Osteoblast (primary cell): Measurements from ENCODE around the gene DEF6. TPM values are rescaled to one million over a fixed set of nuclear protein-coding genes. Genes with fewer than 3 reads are reported as not detected.
A peak's percentile ranks its signal among the peaks of the same experiment; 100 is the strongest.

Source experiments
- DNase-seq: peaks from one replicate; pipeline ENCODE4 v3.0.0; 2011; ENCODE audit warnings: low spot score, mixed read lengths; ENCODE audit not compliant: insufficient read length; ENCODE audit errors: missing footprints
- H2AFZ ChIP-seq: 2 replicates; pipeline ENCODE4 v1.6.0; 2011; ENCODE audit warnings: mild to moderate bottlenecking, low read length
- H3K27ac ChIP-seq: 2 replicates; pipeline ENCODE4 v1.5.1; 2011; ENCODE audit warnings: mild to moderate bottlenecking, low read depth, low read length, moderate library complexity
- H3K27me3 ChIP-seq: 2 replicates; pipeline ENCODE4 v1.6.0; 2012; ENCODE audit warnings: mild to moderate bottlenecking, control low read depth, inconsistent platforms, low read length, moderate library complexity; ENCODE audit not compliant: insufficient read depth
- H3K36me3 ChIP-seq: 2 replicates; pipeline ENCODE4 v1.5.1; 2011; ENCODE audit warnings: mild to moderate bottlenecking, low read length, control low read depth, moderate library complexity; ENCODE audit not compliant: insufficient read depth
- H3K4me1 ChIP-seq: 2 replicates; pipeline ENCODE4 v1.5.1; 2011; ENCODE audit warnings: mild to moderate bottlenecking, low read length, control low read depth, moderate library complexity; ENCODE audit not compliant: insufficient read depth
- H3K4me2 ChIP-seq: 2 replicates; pipeline ENCODE4 v1.6.0; 2011; ENCODE audit warnings: mild to moderate bottlenecking, low read length; ENCODE audit not compliant: insufficient read depth
- H3K4me3 ChIP-seq: fragments of 200-600 bp; sonication (generic); 3 replicates; pipeline ENCODE4 v1.5.1; 2012; ENCODE audit warnings: mild to moderate bottlenecking, low read length, inconsistent platforms; ENCODE audit not compliant: insufficient read depth
- H3K79me2 ChIP-seq: 2 replicates; pipeline ENCODE4 v1.6.0; 2012; ENCODE audit warnings: mild to moderate bottlenecking, low read length, control low read depth, inconsistent platforms; ENCODE audit not compliant: insufficient read depth
- H3K9me3 ChIP-seq: 2 replicates; pipeline ENCODE4 v1.5.1; 2011; ENCODE audit warnings: low read depth, low read length, control low read depth
- H4K20me1 ChIP-seq: 2 replicates; pipeline ENCODE4 v1.6.0; 2012; ENCODE audit warnings: mild to moderate bottlenecking, low read length, control low read depth; ENCODE audit not compliant: insufficient read depth
- total RNA-seq: library from RNA; depleted of rRNA; stranded (reverse); fragments of >200 nt; gene quantifications from 2 replicates; pipeline ENCODE4 v1.2.3, GENCODE V29; 2012
- TF ChIP-seq, protein P1 (sequence below): IDR thresholded peaks from 2 replicates; pipeline ENCODE4 v1.5.1; 2011; ENCODE audit warnings: mild to moderate bottlenecking, low read depth, low read length, moderate library complexity; ENCODE audit errors: extremely low read depth

Gene DEF6
- total RNA-seq, 1 donor = 0.72 TPM

DNA sequence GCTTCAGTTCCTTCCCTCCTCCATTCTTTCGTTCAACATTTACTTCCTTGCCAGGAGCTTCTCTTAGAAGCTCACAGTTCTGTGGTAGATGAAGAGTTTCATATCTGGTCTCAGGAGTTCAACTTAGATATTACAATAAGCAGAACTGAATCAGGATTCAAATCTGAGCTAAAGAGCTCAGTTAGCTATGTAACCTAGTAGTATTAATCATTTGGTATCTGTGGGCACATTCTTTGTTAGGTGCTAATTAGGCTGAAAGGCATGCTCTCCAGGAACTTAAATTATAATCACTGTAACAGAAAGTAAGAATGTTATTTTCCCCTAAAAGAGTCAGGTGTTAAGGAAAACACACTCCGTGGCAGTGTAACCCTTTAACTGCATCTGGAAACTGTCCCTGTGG lies 29.7 kb upstream of the DEF6 start:
- Histone ChIP-seq H3K27me3 (no peaks in the 10 kb centered on the region), H3K4me3 (no peak overlapping the region), H2AFZ (no peak overlapping the region), H3K79me2 (peaks cover 37% of the 10 kb centered on the region), H3K4me2 (no peak overlapping the region), H3K9me3 (no peaks in the 10 kb centered on the region), H4K20me1 (no peaks in the 10 kb centered on the region), H3K27ac (no peak overlapping the region), H3K4me1 (peaks cover under 1% of the 10 kb centered on the region), H3K36me3 (peaks cover 4% of the 10 kb centered on the region)
- DNase-seq = no peak
- TF ChIP-seq, protein P1, sequence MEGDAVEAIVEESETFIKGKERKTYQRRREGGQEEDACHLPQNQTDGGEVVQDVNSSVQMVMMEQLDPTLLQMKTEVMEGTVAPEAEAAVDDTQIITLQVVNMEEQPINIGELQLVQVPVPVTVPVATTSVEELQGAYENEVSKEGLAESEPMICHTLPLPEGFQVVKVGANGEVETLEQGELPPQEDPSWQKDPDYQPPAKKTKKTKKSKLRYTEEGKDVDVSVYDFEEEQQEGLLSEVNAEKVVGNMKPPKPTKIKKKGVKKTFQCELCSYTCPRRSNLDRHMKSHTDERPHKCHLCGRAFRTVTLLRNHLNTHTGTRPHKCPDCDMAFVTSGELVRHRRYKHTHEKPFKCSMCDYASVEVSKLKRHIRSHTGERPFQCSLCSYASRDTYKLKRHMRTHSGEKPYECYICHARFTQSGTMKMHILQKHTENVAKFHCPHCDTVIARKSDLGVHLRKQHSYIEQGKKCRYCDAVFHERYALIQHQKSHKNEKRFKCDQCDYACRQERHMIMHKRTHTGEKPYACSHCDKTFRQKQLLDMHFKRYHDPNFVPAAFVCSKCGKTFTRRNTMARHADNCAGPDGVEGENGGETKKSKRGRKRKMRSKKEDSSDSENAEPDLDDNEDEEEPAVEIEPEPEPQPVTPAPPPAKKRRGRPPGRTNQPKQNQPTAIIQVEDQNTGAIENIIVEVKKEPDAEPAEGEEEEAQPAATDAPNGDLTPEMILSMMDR = no peak

DNA sequence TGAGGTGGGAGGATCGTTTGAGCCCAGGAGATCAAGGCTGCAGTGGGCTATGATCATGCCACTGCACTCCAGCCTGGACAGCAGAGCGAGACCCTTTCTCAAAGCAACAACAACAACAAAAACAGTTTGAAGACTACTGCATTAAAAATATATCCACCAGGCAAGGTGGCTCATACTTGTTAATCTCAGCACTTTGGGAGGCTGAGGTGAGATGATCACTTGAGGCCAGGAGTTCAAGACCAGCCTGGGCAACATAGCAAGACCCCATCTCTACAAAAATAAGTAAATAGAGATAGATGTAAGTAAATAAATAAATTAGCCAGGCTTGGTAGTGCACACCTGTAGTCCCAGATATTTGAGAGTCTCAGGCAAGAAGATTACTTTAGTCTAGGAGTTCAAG lies 25.6 kb upstream of the DEF6 start:
- DNase-seq = no peak
- H3K36me3 ChIP-seq = peaks cover 4% of the 10 kb centered on the region
- H3K4me1 ChIP-seq = peaks cover 16% of the 10 kb centered on the region

DNA sequence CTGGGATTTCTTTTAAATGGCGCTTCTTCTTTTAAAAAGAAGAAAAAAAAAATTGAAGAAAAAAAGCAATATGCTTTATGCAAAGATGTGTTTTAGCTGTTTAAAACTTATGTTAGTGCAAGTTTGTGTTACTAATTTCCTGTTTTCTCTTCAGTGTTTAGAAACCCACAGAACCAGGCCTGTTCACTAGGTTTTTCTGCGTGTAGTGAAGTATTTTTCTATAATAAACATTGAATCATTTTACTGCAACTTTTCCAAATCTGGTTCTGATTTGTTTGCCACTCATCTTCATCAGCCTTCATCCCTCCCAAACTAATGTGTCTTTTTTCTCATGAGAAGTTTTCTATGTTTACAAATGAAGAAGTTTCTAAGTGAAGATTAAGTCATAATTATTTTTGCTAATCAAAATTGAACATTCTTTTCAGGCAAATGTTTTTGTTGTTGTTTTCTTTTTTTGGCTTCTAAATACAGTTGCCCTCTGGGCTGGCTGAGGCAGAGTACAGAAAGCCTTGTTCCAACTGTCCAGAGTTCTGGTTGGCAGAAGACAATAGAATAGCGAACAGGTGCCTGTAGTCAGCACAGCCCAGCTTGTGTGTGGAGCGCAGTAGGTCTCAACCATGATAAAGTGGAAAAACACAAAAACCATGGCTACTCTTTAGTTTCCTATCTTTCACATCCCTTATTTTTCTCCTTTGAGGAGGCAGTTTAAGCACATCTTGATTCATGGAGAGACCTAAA lies 23.6 kb upstream of the DEF6 start:
- Histone ChIP-seq H4K20me1 (no peaks in the 10 kb centered on the region), H3K36me3 (no peaks in the 10 kb centered on the region), H3K4me2 (no peak overlapping the region), H3K27ac (peak overlapping the region; percentile 19), H3K9me3 (no peaks in the 10 kb centered on the region), H3K4me3 (no peak overlapping the region), H3K79me2 (peaks cover 13% of the 10 kb centered on the region), H2AFZ (no peak overlapping the region), H3K4me1 (peaks cover 16% of the 10 kb centered on the region), H3K27me3 (no peaks in the 10 kb centered on the region)
- no peak for DNase-seq
- TF ChIP-seq, protein P1 = no peak

More for the DNA sequence above, 25.6 kb upstream of the DEF6 start:
- H2AFZ ChIP-seq = no peak overlapping the region
- no peaks in the 10 kb centered on the region for H3K9me3 ChIP-seq
- no peak overlapping the region for H3K4me3 ChIP-seq
- TF ChIP-seq, protein P1 = no peak
- no peaks in the 10 kb centered on the region for H4K20me1 ChIP-seq
- H3K79me2 ChIP-seq = peaks cover 16% of the 10 kb centered on the region
- H3K4me2 ChIP-seq = no peak overlapping the region
- no peak overlapping the region for H3K27ac ChIP-seq
- H3K27me3 ChIP-seq = no peaks in the 10 kb centered on the region

DNA sequence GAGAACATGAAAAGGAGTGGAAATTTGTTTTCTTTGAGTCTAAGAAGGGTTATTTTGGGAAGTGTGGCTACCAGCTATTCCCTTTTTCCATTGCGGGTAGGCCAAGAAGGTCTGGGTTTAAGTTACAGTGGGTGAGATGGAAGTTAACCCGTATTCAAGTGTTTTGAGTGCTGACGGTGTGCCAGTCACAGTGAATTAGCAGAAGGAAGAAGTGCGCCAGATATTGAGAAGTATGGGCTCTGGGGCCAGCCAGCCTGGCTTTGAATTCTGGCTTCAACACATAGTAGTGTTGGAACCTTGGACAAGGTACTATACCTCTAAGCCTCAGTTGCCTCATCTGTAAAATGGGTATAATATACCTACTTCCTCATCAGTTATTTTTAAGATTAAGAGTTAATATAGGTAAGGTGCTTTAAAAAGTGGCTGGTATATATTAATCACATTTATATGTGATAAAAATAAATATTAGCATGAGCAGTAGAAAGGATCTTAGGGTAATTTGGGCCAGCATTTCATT lies 21.8 kb upstream of the DEF6 start:
- Histone ChIP-seq H3K4me3 (no peak overlapping the region), H3K9me3 (no peaks in the 10 kb centered on the region), H4K20me1 (peaks cover under 1% of the 10 kb centered on the region), H3K27me3 (no peaks in the 10 kb centered on the region), H3K4me1 (peaks cover 19% of the 10 kb centered on the region), H2AFZ (no peak overlapping the region), H3K79me2 (peaks cover 13% of the 10 kb centered on the region), H3K27ac (peak overlapping the region; percentile 41), H3K36me3 (no peaks in the 10 kb centered on the region), H3K4me2 (peak overlapping the region; percentile 38)
- no peak for DNase-seq
- TF ChIP-seq, protein P1 = no peak
